GM18499 (cell line): ENCODE results near the gene CDK5RAP2.
"Not testable (repeated sequence)": the region's sequence is repeated elsewhere in the genome, so short reads cannot be mapped to it uniquely, and the experiment has no call there.

Source experiments
- ATAC-seq: cut with Tn5 transposase; IDR thresholded peaks from one replicate; pipeline ENCODE4 v1.9.1; 2021; ENCODE audit warnings: moderate number of reproducible peaks; ENCODE audit not compliant: insufficient read depth, unreplicated experiment

The CDK5RAP2 gene

GRCh38 chr9:120522032-120522431 lies 57.9 kb downstream of the CDK5RAP2 start:
- no peak for ATAC-seq

- no peak for ATAC-seq
Measured at GRCh38 chr9:120521101-120521500, 58.9 kb downstream of the CDK5RAP2 start.

- not testable (repeated sequence) for ATAC-seq
Measured at GRCh38 chr9:120515996-120516395, 64.0 kb downstream of the CDK5RAP2 start.

GRCh38 chr9:120515481-120515880 lies 64.5 kb downstream of the CDK5RAP2 start:
- ATAC-seq, result not testable (repeated sequence)

- no peak for ATAC-seq
Measured at GRCh38 chr9:120514405-120514804, 65.6 kb downstream of the CDK5RAP2 start.

GRCh38 chr9:120513825-120514396 lies 66.1 kb downstream of the CDK5RAP2 start:
- no peak for ATAC-seq

GRCh38 chr9:120510816-120511215 lies 69.2 kb downstream of the CDK5RAP2 start:
- no peak for ATAC-seq

GRCh38 chr9:120507936-120508510 lies 71.9 kb downstream of the CDK5RAP2 start:
- ATAC-seq, result no peak

- no peak for ATAC-seq
Measured at GRCh38 chr9:120505186-120505585, 74.8 kb downstream of the CDK5RAP2 start.

GRCh38 chr9:120500733-120501132 lies 79.2 kb downstream of the CDK5RAP2 start:
- ATAC-seq, result no peak

GRCh38 chr9:120497865-120498264 lies 82.1 kb downstream of the CDK5RAP2 start:
- ATAC-seq, result not testable (repeated sequence)

GRCh38 chr9:120496438-120496837 lies 83.5 kb downstream of the CDK5RAP2 start:
- not testable (repeated sequence) for ATAC-seq

GRCh38 chr9:120490888-120491595 lies 88.9 kb downstream of the CDK5RAP2 start:
- ATAC-seq, result peak; percentile 91

GRCh38 chr9:120486835-120487234 lies 93.1 kb downstream of the CDK5RAP2 start:
- ATAC-seq, result no peak

- no peak for ATAC-seq
Measured at GRCh38 chr9:120486347-120486746, 93.6 kb downstream of the CDK5RAP2 start.

GRCh38 chr9:120485788-120486187 lies 94.2 kb downstream of the CDK5RAP2 start:
- ATAC-seq, result no peak

GRCh38 chr9:120484162-120484561 lies 95.8 kb downstream of the CDK5RAP2 start:
- ATAC-seq, result no peak

GRCh38 chr9:120482424-120483186 lies 97.4 kb downstream of the CDK5RAP2 start:
- no peak for ATAC-seq

GRCh38 chr9:120481846-120482245 lies 98.1 kb downstream of the CDK5RAP2 start:
- no peak for ATAC-seq

GRCh38 chr9:120481248-120481647 lies 98.7 kb downstream of the CDK5RAP2 start:
- ATAC-seq, result no peak

GRCh38 chr9:120480707-120481106 lies 99.3 kb downstream of the CDK5RAP2 start:
- ATAC-seq, result no peak
